Esophagus (tissue), 2 donors: ENCODE results near the gene ANKS4B. TPM values are rescaled to one million over a fixed set of nuclear protein-coding genes. Genes with fewer than 3 reads are reported as not detected.
"Not testable (repeated sequence)": the region's sequence is repeated elsewhere in the genome, so short reads cannot be mapped to it uniquely, and the experiment has no call there.

Source experiments
- H3K27ac ChIP-seq, 2 donors: one replicate each; pipeline ENCODE4 v1.5.1; 2013; ENCODE audit warnings: low read depth in 2 of 2, mild to moderate bottlenecking in 2 of 2, inconsistent platforms in 1 of 2, low read length in 1 of 2, moderate library complexity in 1 of 2
- H3K27me3 ChIP-seq, 2 donors: one replicate each; pipeline ENCODE4 v1.6.1; 2013; ENCODE audit warnings: low read length in 2 of 2, control low read depth in 1 of 2, mild to moderate bottlenecking in 1 of 2; ENCODE audit not compliant: insufficient read depth in 2 of 2, control insufficient read depth in 1 of 2
- H3K36me3 ChIP-seq, 2 donors: one replicate each; pipeline ENCODE4 v1.6.1; 2013; ENCODE audit warnings: low read length in 1 of 2; ENCODE audit not compliant: control insufficient read depth in 2 of 2, insufficient read depth in 2 of 2
- H3K4me1 ChIP-seq, 2 donors: one replicate each; pipeline ENCODE4 v1.6.1; 2013; ENCODE audit warnings: low read length in 1 of 2; ENCODE audit not compliant: control insufficient read depth in 2 of 2, insufficient read depth in 2 of 2
- H3K4me3 ChIP-seq, 2 donors: one replicate each; pipeline ENCODE4 v1.5.1; 2013; ENCODE audit warnings: low read length in 2 of 2, mild to moderate bottlenecking in 2 of 2, low read depth in 1 of 2, moderate library complexity in 1 of 2
- H3K9me3 ChIP-seq, 2 donors: one replicate each; pipeline ENCODE4 v1.6.1; 2013; ENCODE audit warnings: mild to moderate bottlenecking in 2 of 2, low read depth in 1 of 2, low read length in 1 of 2, moderate library complexity in 1 of 2; ENCODE audit not compliant: control insufficient read depth in 2 of 2, insufficient read depth in 1 of 2
- WGBS, 2 donors: extraction: QIAGEN DNeasy Blood & Tissue Kit; methylation state at CpG; one replicate each; pipeline ENCODE4 v1.1.7; 2013; 5-methylcytosine and 5-hydroxymethylcytosine counted together
- polyA plus RNA-seq, 2 donors: library from polyadenylated mRNA; stranded (reverse); fragments of 200-250 nt; gene quantifications; one replicate each; pipeline ENCODE4 v1.2.3, GENCODE V29; 2013
- donor health status: healthy with polysubstance abuse.
- donor health status: Bipolar disorder and iron deficiency.

ANKS4B gene
- polyA plus RNA-seq, 2 donors: not detected

- WGBS, 2 donors: 72 to 78% methylated on average over 2 of the region's 2 CpGs
- H3K36me3 ChIP-seq: no peaks in the 10 kb centered on the region
- H3K4me3 ChIP-seq: no peak overlapping the region
- H3K4me1 ChIP-seq: peaks cover 2 to 4% of the 10 kb centered on the region in 2 donors
- peaks cover 0 to 2% of the 10 kb centered on the region in 2 donors for H3K27me3 ChIP-seq
- no peak overlapping the region for H3K27ac ChIP-seq
- no peaks in the 10 kb centered on the region for H3K9me3 ChIP-seq
Measured at GRCh38 chr16:21279501-21279900, 46.0 kb downstream of the ANKS4B start.

- no peak overlapping the region for H3K27ac ChIP-seq
- WGBS, 2 donors: 75 to 87% methylated on average over 7 of the region's 7 CpGs
- H3K27me3 ChIP-seq: peaks cover 0 to 2% of the 10 kb centered on the region in 2 donors
- H3K4me1 ChIP-seq: peaks cover 2 to 4% of the 10 kb centered on the region in 2 donors
- H3K36me3 ChIP-seq: no peaks in the 10 kb centered on the region
- H3K9me3 ChIP-seq: no peaks in the 10 kb centered on the region
- no peak overlapping the region for H3K4me3 ChIP-seq
Measured at GRCh38 chr16:21281698-21282389, 48.3 kb downstream of the ANKS4B start.

GRCh38 chr16:21283521-21284289 lies 50.2 kb downstream of the ANKS4B start:
- 5% methylated on average over 51 to 61 of the region's 67 CpGs for WGBS, 2 donors
- Histone ChIP-seq H3K4me3 (peak overlapping the region; percentile 7 to 41), H3K4me1 (no peaks in the 10 kb centered on the region), H3K27ac (no peak overlapping the region), H3K36me3 (no peaks in the 10 kb centered on the region), H3K9me3 (no peaks in the 10 kb centered on the region), H3K27me3 (peaks cover 0 to 2% of the 10 kb centered on the region in 2 donors)

GRCh38 chr16:21284414-21284813 lies 50.9 kb downstream of the ANKS4B start:
- 82 to 83% methylated on average over 4 of the region's 4 CpGs for WGBS, 2 donors
- no peak overlapping the region for H3K4me3 ChIP-seq
- no peaks in the 10 kb centered on the region for H3K4me1 ChIP-seq
- H3K27ac ChIP-seq: no peak overlapping the region
- H3K9me3 ChIP-seq: no peaks in the 10 kb centered on the region
- no peaks in the 10 kb centered on the region for H3K36me3 ChIP-seq
- H3K27me3 ChIP-seq: peaks cover 0 to 2% of the 10 kb centered on the region in 2 donors

- H3K27me3 ChIP-seq: peaks cover 0 to 2% of the 10 kb centered on the region in 2 donors
- H3K4me3 ChIP-seq: no peak overlapping the region
- H3K36me3 ChIP-seq: no peaks in the 10 kb centered on the region
- no peaks in the 10 kb centered on the region for H3K9me3 ChIP-seq
- no peak overlapping the region for H3K27ac ChIP-seq
- H3K4me1 ChIP-seq: no peaks in the 10 kb centered on the region
- 23% methylated on average over 1 of the region's 1 CpG for WGBS, 2 donors
Measured at GRCh38 chr16:21285314-21285713, 51.8 kb downstream of the ANKS4B start.

GRCh38 chr16:21289789-21290188 lies 56.3 kb downstream of the ANKS4B start:
- H3K4me3 ChIP-seq, H3K36me3 ChIP-seq, H3K27me3 ChIP-seq, H3K4me1 ChIP-seq, H3K9me3 ChIP-seq, H3K27ac ChIP-seq: not testable (repeated sequence)
- WGBS, 2 donors: 98 to 100% methylated on average over 3 of the region's 3 CpGs

- Histone ChIP-seq H3K4me3 (peak overlapping the region; percentile 71 to 75), H3K27me3 (no peaks in the 10 kb centered on the region), H3K4me1 (peaks cover 0 to 3% of the 10 kb centered on the region in 2 donors), H3K36me3 (no peaks in the 10 kb centered on the region), H3K9me3 (no peaks in the 10 kb centered on the region), H3K27ac (peak overlapping the region; percentile 81 to 96)
- WGBS, 2 donors: 1% methylated on average over 36 of the region's 36 CpGs
Measured at GRCh38 chr16:21300309-21301167, 67.0 kb downstream of the ANKS4B start.

- WGBS, 2 donors: 0 to 1% methylated on average over 35 to 60 of the region's 60 CpGs
- H3K4me1 ChIP-seq: peaks cover 0 to 3% of the 10 kb centered on the region in 2 donors
- peak overlapping the region; percentile 81 to 96 for H3K27ac ChIP-seq
- no peaks in the 10 kb centered on the region for H3K36me3 ChIP-seq
- no peaks in the 10 kb centered on the region for H3K27me3 ChIP-seq
- no peaks in the 10 kb centered on the region for H3K9me3 ChIP-seq
- H3K4me3 ChIP-seq: peak overlapping the region; percentile 71 to 75
Measured at GRCh38 chr16:21301168-21301894, 67.8 kb downstream of the ANKS4B start.

GRCh38 chr16:21301895-21302291 lies 68.4 kb downstream of the ANKS4B start:
- peaks cover 0 to 3% of the 10 kb centered on the region in 2 donors for H3K4me1 ChIP-seq
- WGBS, 2 donors: 1 to 2% methylated on average over 9 to 17 of the region's 17 CpGs
- no peaks in the 10 kb centered on the region for H3K27me3 ChIP-seq
- peak overlapping the region; percentile 81 to 96 for H3K27ac ChIP-seq
- no peaks in the 10 kb centered on the region for H3K9me3 ChIP-seq
- H3K36me3 ChIP-seq: no peaks in the 10 kb centered on the region
- H3K4me3 ChIP-seq: peak overlapping the region; percentile 71 to 75
